ENCODE results near the gene TCP11L2. TPM values are rescaled to one million over a fixed set of nuclear protein-coding genes. Genes with fewer than 3 reads are reported as not detected.

Gene TCP11L2
- total and polyA plus RNA-seq, 2 of the 8 experiments (the other 6 are each of a cell fraction or from before 2014, with no cell fraction given) = 2.1 to 7.1 TPM

DNA sequence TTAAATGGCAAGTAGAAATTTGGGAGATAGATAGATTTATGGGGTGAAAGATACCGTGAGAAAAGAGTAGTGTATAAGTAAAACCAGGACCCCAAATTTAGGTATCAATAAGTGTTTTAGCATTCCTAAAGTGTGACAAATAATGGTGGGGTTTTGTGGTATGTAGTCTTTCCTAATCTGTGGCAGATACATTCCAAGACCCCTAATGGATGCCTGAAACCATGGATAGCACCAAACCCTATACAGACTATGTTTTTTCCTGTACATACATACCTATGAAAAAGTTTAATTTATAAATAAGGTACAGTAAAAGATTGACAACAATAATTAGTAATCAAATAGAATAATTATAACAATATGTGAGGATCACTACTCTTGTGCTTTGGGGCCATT lies 14.4 kb upstream of the TCP11L2 start (continued):
- TF ChIP-seq EGR1 (IDR thresholded peaks at IDR 0.05; ENCODE audit: borderline replicate concordance, low read depth, low read length) (no peak), NANOG (IDR thresholded peaks at IDR 0.05; ENCODE audit: insufficient read depth, low read depth, low read length, poor library complexity, severe bottlenecking) (no peak)
